Hypothalamus (tissue), 51 donors: ENCODE data around the gene RAP1GAP.

Source experiments
- DNase-seq, 51 donors: peaks; one replicate each; lab custom pipeline; 2025; lab: John Stamatoyannopoulos, UW

Gene RAP1GAP

DNA sequence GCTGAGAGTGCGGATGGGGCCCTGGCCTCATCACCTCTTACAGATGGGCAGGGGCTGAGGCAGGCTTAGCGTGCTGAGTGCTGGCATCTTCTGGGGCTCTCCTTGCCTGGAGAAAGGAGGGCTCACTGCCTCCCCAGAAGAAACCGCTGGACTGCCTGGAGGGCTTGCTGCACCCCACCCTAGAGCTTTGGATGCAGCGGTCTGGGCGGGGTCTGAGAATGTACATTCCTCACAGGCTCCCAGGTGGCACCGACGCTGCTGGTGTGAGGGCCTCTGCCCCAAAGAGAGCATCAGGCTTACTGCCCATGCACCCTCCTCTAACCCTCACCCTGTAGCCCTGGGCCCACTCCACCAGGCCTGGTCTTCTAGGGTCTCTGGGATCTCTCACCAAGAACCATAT, 51.1 kb downstream of the RAP1GAP start:
- no peak for DNase-seq

DNA sequence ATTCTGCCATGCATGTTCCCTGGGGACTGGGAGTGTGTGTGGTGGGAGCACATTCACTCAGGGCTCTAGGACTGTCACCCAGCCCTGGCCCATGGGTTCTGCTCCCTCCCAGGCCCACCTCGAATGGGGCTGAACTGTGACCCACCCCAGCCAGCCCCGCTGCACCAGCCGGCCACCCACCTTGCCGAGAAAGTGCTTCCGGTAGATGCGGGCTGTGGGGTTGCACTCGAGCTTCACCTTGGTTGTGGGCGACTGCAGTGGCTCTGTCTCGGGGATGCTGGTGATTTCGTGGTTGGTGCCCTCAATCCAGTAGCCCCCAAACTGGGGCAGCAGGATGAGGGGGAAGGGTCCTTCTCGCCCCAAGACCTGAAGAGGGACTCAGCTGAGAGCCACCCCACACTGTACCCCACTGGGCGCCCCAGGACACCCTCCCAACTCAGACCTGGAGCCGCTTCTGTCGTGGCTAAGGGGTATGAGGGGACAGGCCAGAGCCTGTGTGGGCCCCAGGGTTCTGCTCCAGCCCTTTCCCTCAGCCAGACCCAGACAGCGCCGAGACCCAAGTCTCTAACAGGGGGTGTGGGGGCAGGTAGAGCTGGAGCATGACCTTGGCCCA, 51.9 kb downstream of the RAP1GAP start:
- DNase-seq, result no peak

- no peak for DNase-seq
These were observed 52.8 kb downstream of the RAP1GAP start for GRCh38 chr1:21616372-21616771.

DNA sequence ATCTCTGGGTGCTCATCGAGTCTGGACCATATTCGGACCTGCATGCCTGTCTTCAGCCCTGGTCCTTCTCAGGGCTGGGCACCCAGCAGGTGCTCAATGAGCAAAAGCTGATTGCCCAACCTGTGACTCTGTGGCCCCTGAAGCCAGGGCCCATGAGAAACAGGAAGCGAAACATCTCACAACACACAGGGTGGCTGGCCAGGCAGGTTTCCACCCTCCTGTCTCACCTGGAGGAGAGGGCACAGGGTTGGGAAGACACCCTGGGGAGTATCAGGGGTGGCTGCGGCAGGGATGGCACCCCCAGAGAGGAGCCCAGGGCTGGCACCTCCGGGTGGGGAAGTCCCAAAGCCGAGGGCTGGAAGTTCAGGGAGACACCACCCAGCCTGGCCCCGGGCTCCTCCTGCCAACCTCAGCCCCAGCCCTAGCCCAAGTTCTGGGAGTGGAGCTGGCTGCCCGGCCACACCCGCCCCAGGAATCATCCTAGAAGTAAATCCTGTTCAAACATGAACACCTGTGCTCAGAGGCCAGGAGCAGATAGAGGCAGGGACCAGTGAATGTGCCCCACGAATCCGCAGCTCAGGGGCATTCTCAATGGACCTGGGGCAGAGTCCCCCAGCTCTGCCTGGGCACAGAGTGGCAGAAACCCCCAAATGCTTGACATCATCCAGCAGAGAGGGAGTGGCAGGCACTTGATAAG, 54.6 kb downstream of the RAP1GAP start:
- DNase-seq, result no peak

- DNase-seq, result no peak
These were observed 55.9 kb downstream of the RAP1GAP start for GRCh38 chr1:21613072-21613867.

- DNase-seq, result no peak
These were observed 57.1 kb downstream of the RAP1GAP start for GRCh38 chr1:21612057-21612456.

GRCh38 chr1:21610989-21611785, 58.0 kb downstream of the RAP1GAP start:
- no peak for DNase-seq

- DNase-seq, result no peak
These were observed 59.1 kb downstream of the RAP1GAP start for GRCh38 chr1:21610027-21610426.

GRCh38 chr1:21608798-21609197, 60.4 kb downstream of the RAP1GAP start:
- DNase-seq, result no peak

DNA sequence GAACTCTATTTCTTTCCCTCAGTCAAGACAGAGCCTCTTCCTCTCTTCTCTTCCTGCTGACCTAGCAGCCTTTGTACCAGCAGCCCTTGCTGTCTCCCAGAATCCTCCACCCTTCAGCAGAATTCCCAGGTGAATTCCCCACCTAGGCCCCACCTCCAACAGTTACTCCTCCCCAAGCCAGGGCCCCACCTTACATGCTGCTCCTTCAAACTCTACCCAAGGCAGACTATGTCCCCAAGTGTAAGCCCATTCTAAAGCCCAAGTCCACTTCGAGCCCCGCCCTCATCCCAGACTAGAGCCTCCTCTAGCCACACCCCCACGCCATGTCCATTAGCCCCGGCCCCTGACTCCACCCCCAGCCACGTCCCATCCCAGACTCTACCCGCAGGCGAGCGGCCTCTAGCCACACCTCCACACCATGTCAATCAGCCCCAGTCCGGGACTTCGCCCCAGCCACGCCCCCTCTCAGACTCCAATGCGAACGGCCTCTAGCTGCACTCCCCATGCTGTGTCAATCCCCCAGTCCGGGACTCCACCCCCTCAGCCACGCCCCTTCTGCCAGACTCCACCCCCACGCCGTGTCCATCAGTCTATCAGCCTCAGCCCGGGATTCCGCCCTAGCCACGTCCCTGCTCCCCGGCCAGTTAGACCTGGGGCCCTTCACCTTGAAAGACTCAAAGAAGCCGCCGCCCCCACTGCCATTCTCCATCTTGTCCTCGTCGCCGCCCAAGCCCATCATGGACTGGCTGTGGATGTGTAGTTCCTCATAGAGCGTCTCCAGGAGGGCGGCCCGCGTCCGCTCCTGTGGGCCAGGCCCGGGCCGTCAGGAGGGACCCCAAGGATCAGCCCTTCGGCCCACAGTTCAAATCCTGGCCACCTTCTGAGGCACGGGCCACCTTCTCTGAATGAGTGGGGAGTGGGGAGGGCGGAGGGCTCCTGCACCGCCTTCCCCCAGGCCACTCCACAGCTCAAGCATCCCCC, 61.3 kb downstream of the RAP1GAP start:
- DNase-seq, result peak in 5 of 51 donors; percentile 15 to 55 (median 23)

DNA sequence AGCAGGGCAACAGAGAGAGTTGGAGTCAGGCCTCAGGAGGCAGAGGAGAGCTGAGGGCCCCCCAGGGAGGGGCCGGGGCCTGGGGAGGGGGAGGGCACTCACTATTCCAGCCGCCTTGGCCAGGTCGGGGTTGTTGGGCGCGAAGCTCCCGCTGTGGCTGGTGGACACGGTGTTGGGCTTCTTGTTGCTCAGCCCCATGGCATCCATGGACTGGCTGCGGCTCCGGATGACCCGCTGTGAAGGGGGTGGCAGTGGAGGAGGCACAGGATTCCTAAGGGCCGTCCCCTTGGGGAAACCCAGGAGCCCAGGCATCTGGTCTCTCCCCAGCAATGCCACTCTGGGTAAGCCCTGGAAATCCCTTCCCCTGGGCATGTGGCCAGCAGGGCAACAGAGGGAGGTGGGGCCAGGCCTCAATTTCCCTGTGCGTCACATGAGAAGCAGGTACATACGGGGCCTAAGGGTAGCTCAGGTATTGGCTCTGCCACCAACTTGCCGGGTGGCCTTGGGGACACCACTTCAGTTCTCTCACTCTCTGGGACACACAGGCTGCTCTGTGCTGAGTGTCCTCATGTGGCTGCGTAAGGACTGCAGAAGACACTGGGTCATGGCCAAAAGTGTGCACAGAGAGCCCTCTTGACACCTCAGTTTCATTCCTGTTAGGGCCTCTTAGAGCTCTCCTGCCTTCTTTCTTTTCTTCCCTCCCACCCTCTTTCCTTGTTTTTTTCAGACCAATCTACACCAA, 63.0 kb downstream of the RAP1GAP start:
- DNase-seq, result no peak

- DNase-seq, result no peak
These were observed 64.0 kb downstream of the RAP1GAP start for GRCh38 chr1:21605012-21605715.

GRCh38 chr1:21604208-21604957, 64.8 kb downstream of the RAP1GAP start:
- no peak for DNase-seq

GRCh38 chr1:21603177-21604138, 65.7 kb downstream of the RAP1GAP start:
- no peak for DNase-seq

DNA sequence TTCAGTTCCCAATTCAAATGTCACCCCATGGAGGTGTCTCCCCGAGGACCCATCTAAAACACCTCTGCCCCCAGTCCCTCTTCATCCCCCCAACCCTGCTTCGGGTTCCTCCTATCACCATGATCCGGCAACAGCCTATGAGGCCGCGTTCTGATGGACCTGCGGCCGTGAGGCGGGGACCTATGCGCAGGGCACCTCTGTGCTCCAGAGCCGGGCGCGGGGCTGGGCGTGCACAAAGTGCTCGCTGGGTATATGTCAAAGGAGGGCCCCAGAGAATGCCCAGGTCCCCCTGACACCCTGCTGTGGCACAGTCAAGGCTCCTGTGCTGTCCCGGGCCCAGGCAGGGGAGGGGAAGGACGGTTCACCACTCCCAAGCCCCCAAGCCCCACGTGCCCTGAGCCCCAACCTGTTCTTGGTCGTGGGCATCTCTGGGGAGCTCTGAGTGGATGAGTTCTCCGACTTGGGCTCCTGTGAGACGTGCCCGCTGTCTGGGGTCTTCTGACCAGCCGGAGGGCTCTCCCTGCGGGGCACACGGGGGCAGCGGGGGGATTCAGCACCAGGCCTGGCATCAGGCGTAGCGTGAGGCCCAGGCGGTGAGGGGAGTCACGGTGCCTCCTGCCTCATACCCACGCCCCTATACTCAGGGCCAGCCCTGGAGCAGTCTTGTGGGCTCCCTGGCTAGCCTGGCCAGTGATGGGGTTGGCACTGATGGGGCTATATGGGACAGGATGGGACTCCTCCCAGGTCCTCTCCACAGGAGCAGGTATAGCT, 67.7 kb downstream of the RAP1GAP start:
- DNase-seq, result no peak

DNA sequence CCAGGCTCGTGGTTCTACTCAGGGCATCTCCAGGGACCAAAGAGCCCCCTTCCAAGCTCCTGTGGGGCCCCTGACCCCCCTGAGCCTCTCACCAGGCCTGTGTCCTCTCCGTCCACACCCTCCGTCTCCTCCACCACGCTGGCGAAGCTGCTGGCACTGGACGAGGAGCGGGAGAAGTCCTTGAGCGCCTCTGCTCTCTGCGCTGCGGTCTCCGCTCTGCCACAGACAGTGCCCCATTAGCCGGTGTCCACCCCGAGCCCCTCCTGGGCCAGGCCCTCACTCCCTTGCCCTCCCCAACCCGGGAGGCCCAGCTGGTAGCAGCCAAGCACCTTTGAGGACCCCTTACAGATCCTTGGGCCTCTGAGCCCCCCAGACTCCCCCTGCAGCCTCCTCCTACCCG, 69.8 kb downstream of the RAP1GAP start:
- DNase-seq, result no peak
